ENCODE data around the gene PPFIBP1.

GRCh38 chr12:27486961-27487360 lies 37.0 kb upstream of the PPFIBP1 start:
- TF ChIP-seq CTCF (IDR thresholded peaks at IDR 0.05), result no peak
- TF ChIP-seq POLR2AphosphoS5 (IDR thresholded peaks at IDR 0.05), result no peak
- TF ChIP-seq POLR2A (IDR thresholded peaks at IDR 0.05), result no peak

Measured in prostate gland (tissue), 2 donors.